ENCODE data around the gene CLASP2.

DNA sequence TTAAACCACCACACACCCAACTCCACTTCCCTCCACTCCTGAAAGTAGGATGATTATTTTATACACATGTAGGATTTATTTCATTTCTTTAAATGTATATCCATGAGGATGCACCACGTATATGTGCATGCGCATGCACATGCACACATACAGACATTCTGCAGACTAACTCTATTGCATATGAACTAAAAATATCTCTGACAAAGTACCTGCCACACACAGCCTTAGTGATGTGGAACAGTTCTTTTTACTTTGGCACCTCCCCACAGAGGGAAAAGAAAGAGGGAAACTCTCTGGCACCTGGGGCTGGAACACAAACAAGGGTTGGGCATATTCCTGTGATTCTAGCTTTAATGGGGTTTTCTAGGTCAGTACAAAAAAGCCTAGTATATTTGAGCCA lies 138.2 kb downstream of the CLASP2 start:
- TF ChIP-seq, protein P1, sequence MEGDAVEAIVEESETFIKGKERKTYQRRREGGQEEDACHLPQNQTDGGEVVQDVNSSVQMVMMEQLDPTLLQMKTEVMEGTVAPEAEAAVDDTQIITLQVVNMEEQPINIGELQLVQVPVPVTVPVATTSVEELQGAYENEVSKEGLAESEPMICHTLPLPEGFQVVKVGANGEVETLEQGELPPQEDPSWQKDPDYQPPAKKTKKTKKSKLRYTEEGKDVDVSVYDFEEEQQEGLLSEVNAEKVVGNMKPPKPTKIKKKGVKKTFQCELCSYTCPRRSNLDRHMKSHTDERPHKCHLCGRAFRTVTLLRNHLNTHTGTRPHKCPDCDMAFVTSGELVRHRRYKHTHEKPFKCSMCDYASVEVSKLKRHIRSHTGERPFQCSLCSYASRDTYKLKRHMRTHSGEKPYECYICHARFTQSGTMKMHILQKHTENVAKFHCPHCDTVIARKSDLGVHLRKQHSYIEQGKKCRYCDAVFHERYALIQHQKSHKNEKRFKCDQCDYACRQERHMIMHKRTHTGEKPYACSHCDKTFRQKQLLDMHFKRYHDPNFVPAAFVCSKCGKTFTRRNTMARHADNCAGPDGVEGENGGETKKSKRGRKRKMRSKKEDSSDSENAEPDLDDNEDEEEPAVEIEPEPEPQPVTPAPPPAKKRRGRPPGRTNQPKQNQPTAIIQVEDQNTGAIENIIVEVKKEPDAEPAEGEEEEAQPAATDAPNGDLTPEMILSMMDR (optimal IDR thresholded peaks at IDR 0.05 in 1 of 3, IDR thresholded peaks at IDR 0.05 in 1 of 3, conservative IDR thresholded peaks at IDR 0.05 in 1 of 3; ENCODE audit: extremely low read depth in 1 of 3, insufficient read depth in 2 of 3, low read length in 3 of 3) = no peak
- TF ChIP-seq EZH2 (IDR thresholded peaks at IDR 0.05; ENCODE audit: low read length) = no peak

All from keratinocyte (primary cell).